Effector memory CD4-positive, alpha-beta T cell (primary cell): ENCODE measurements around the gene PTGER1.
A peak's percentile ranks its signal among the peaks of the same experiment; 100 is the strongest.

ENCODE experiments used
- DNase-seq, 3 donors: peaks; one replicate each; pipeline ENCODE4 v3.0.0-alpha.2; 2020
- H3K27ac ChIP-seq: 2 replicates; pipeline ENCODE4 v1.7.0; 2013; ENCODE audit warnings: mild to moderate bottlenecking, low read length, moderate library complexity; ENCODE audit not compliant: insufficient read depth, poor library complexity, severe bottlenecking
- H3K27me3 ChIP-seq: replicated peaks from 2 replicates; pipeline ENCODE4 v1.7.0; 2013; ENCODE audit warnings: mild to moderate bottlenecking, low read length; ENCODE audit not compliant: insufficient read depth, control insufficient read depth, poor library complexity, severe bottlenecking
- H3K36me3 ChIP-seq: 2 replicates; pipeline ENCODE4 v1.7.0; 2013; ENCODE audit warnings: mild to moderate bottlenecking, low read length, moderate library complexity; ENCODE audit not compliant: control insufficient read depth, insufficient read depth
- H3K4me1 ChIP-seq: 2 replicates; pipeline ENCODE4 v1.7.0; 2013; ENCODE audit warnings: low read length, mild to moderate bottlenecking; ENCODE audit not compliant: control insufficient read depth, insufficient read depth, poor library complexity, severe bottlenecking
- H3K4me3 ChIP-seq: 2 replicates; pipeline ENCODE4 v1.7.0; 2013; ENCODE audit warnings: low read length, low read depth, mild to moderate bottlenecking; ENCODE audit not compliant: insufficient read depth, poor library complexity, severe bottlenecking
- H3K9me3 ChIP-seq: 2 replicates; pipeline ENCODE4 v1.7.0; 2013; ENCODE audit warnings: mild to moderate bottlenecking, low read length, moderate library complexity; ENCODE audit not compliant: control insufficient read depth
- total RNA-seq, 3 donors: gene quantifications; one replicate each; lab custom pipeline; 2026; lab: John Stamatoyannopoulos, UW

Gene PTGER1
- total RNA-seq, result 0 to 0.19 (median 0.09) reads per million in 3 donors

GRCh38 chr19:14475251-14476073, at the start of gene PTGER1:
PTGER1 (minus strand) TSS chr19:14475354; CDS start chr19:14474320, 1,034 bp downstream.
- no peak within 1 kb of the TSS for H3K27ac ChIP-seq
- peaks cover 14% of the 10 kb centered on the region for H3K36me3 ChIP-seq
- DNase-seq, result no peak
- H3K4me1 ChIP-seq, result peaks cover 37% of the 10 kb centered on the region
- peak within 1 kb of the TSS; percentile 17 for H3K4me3 ChIP-seq
- H3K27me3 ChIP-seq, result peaks cover 21% of the 10 kb centered on the region
- no peaks in the 10 kb centered on the region for H3K9me3 ChIP-seq

- DNase-seq, result no peak
- no peaks in the 10 kb centered on the region for H3K27me3 ChIP-seq
- H3K4me3 ChIP-seq, result no peak overlapping the region
- no peaks in the 10 kb centered on the region for H3K9me3 ChIP-seq
- H3K36me3 ChIP-seq, result peaks cover 15% of the 10 kb centered on the region
- H3K27ac ChIP-seq, result peak overlapping the region; percentile 26
- H3K4me1 ChIP-seq, result peaks cover 66% of the 10 kb centered on the region
Observed at GRCh38 chr19:14520543-14520942, 45.4 kb upstream of the PTGER1 start.

GRCh38 chr19:14519860-14520407, 44.8 kb upstream of the PTGER1 start:
- DNase-seq, result no peak
- Histone ChIP-seq H3K27ac (peak overlapping the region; percentile 26), H3K4me1 (peaks cover 70% of the 10 kb centered on the region), H3K36me3 (peaks cover 21% of the 10 kb centered on the region), H3K4me3 (no peak overlapping the region), H3K9me3 (no peaks in the 10 kb centered on the region), H3K27me3 (no peaks in the 10 kb centered on the region)

- Histone ChIP-seq H3K9me3 (no peaks in the 10 kb centered on the region), H3K36me3 (peaks cover 26% of the 10 kb centered on the region), H3K27ac (peak overlapping the region; percentile 81), H3K27me3 (no peaks in the 10 kb centered on the region), H3K4me3 (no peak overlapping the region), H3K4me1 (peaks cover 70% of the 10 kb centered on the region)
- DNase-seq, result no peak
Observed at GRCh38 chr19:14519245-14519859, 44.2 kb upstream of the PTGER1 start.

- H3K4me1 ChIP-seq, result peaks cover 57% of the 10 kb centered on the region
- H3K27me3 ChIP-seq, result no peaks in the 10 kb centered on the region
- peak within 1 kb of the TSS; percentile 95 for H3K27ac ChIP-seq
- peaks cover 30% of the 10 kb centered on the region for H3K36me3 ChIP-seq
- peak; percentile 36 to 62 (median 50) for DNase-seq
- no peaks in the 10 kb centered on the region for H3K9me3 ChIP-seq
- H3K4me3 ChIP-seq, result peak within 1 kb of the TSS; percentile 90
Observed at GRCh38 chr19:14517840-14518505, 42.8 kb upstream of the PTGER1 start, which contains the start of gene DNAJB1. DNAJB1 (minus strand) TSS chr19:14518397; CDS start chr19:14518349, 48 bp downstream.

GRCh38 chr19:14517446-14517839, 42.3 kb upstream of the PTGER1 start:
- peaks cover 30% of the 10 kb centered on the region for H3K36me3 ChIP-seq
- peaks cover 51% of the 10 kb centered on the region for H3K4me1 ChIP-seq
- no peak for DNase-seq
- peak overlapping the region; percentile 90 for H3K4me3 ChIP-seq
- H3K27ac ChIP-seq, result peak overlapping the region; percentile 95
- no peaks in the 10 kb centered on the region for H3K9me3 ChIP-seq
- H3K27me3 ChIP-seq, result no peaks in the 10 kb centered on the region

- Histone ChIP-seq H3K4me1 (peaks cover 46% of the 10 kb centered on the region), H3K27ac (peak overlapping the region; percentile 95), H3K36me3 (peaks cover 30% of the 10 kb centered on the region), H3K4me3 (peak overlapping the region; percentile 90), H3K27me3 (no peaks in the 10 kb centered on the region), H3K9me3 (no peaks in the 10 kb centered on the region)
- no peak for DNase-seq
Observed at GRCh38 chr19:14516746-14517438, 41.7 kb upstream of the PTGER1 start.

GRCh38 chr19:14516048-14516534, 40.9 kb upstream of the PTGER1 start:
- no peak for DNase-seq
- peak overlapping the region; percentile 95 for H3K27ac ChIP-seq
- peak overlapping the region; percentile 90 for H3K4me3 ChIP-seq

GRCh38 chr19:14515501-14516047, 40.4 kb upstream of the PTGER1 start:
- Histone ChIP-seq H3K36me3 (peaks cover 30% of the 10 kb centered on the region), H3K4me1 (peaks cover 33% of the 10 kb centered on the region), H3K27ac (peak overlapping the region; percentile 95), H3K27me3 (no peaks in the 10 kb centered on the region), H3K4me3 (peak overlapping the region; percentile 90), H3K9me3 (no peaks in the 10 kb centered on the region)
- no peak for DNase-seq

More at GRCh38 chr19:14516048-14516534, 40.9 kb upstream of the PTGER1 start:
- peaks cover 38% of the 10 kb centered on the region for H3K4me1 ChIP-seq
- H3K36me3 ChIP-seq, result peaks cover 30% of the 10 kb centered on the region
- H3K27me3 ChIP-seq, result no peaks in the 10 kb centered on the region
- H3K9me3 ChIP-seq, result no peaks in the 10 kb centered on the region
